SU-DHL-6 (cell line): Measurements from ENCODE around the gene SGIP1.
"Not testable (repeated sequence)": the region's sequence is repeated elsewhere in the genome, so short reads cannot be mapped to it uniquely, and the experiment has no call there.

Experiments
- H2AFZ ChIP-seq: fragments of 200-600 bp; sonication (generic); 2 replicates; pipeline ENCODE4 v1.6.1; 2014; ENCODE audit warnings: low read depth, mild to moderate bottlenecking, moderate library complexity, mixed read lengths, antibody characterized with exemption, low read length; ENCODE audit not compliant: severe bottlenecking
- H3F3A ChIP-seq: fragments of 200-600 bp; shearing (Covaris generic); 2 replicates; pipeline ENCODE4 v1.6.0; 2016; ENCODE audit warnings: antibody characterized with exemption, mild to moderate bottlenecking; ENCODE audit not compliant: insufficient read depth
- H3K27ac ChIP-seq: fragments of 200-600 bp; sonication (generic); 2 replicates; pipeline ENCODE4 v1.5.1; 2016; ENCODE audit warnings: low read depth, mild to moderate bottlenecking, low read length, moderate library complexity, mixed read lengths
- H3K27me3 ChIP-seq: fragments of 200-600 bp; sonication (generic), shearing (Covaris generic); 2 replicates; pipeline ENCODE4 v1.6.0; 2014; ENCODE audit warnings: mild to moderate bottlenecking, low read length
- H3K36me3 ChIP-seq: fragments of 200-600 bp; sonication (generic); 2 replicates; pipeline ENCODE4 v1.6.1; 2014; ENCODE audit warnings: mild to moderate bottlenecking, low read length, mixed read lengths
- H3K4me2 ChIP-seq: fragments of 300-600, 200-600 bp; shearing (Covaris generic), sonication (generic); 2 replicates; pipeline ENCODE4 v1.6.0; 2014; ENCODE audit warnings: low read length, low read depth, mild to moderate bottlenecking; ENCODE audit not compliant: poor library complexity, severe bottlenecking
- H3K4me3 ChIP-seq: fragments of 200-600 bp; sonication (generic); 2 replicates; pipeline ENCODE4 v1.5.1; 2014; ENCODE audit warnings: antibody characterized with exemption, low read length, mild to moderate bottlenecking, mixed read lengths; ENCODE audit not compliant: insufficient read depth, poor library complexity, severe bottlenecking
- H3K79me2 ChIP-seq: fragments of 200-600 bp; sonication (generic); 2 replicates; pipeline ENCODE4 v1.6.1; 2014; ENCODE audit warnings: mild to moderate bottlenecking, low read length, moderate library complexity; ENCODE audit not compliant: insufficient read depth
- H3K9ac ChIP-seq: fragments of 200-600 bp; sonication (generic); 2 replicates; pipeline ENCODE4 v1.7.0; 2014; ENCODE audit warnings: mild to moderate bottlenecking, low read length
- H3K9me2 ChIP-seq: fragments of 200-600 bp; sonication (generic); replicated peaks from 2 replicates; pipeline ENCODE4 v1.6.1; 2014; ENCODE audit warnings: low read length; ENCODE audit not compliant: insufficient read depth
- H3K9me3 ChIP-seq: fragments of 200-600 bp; sonication (generic); 2 replicates; pipeline ENCODE4 v1.6.1; 2014; ENCODE audit warnings: low read length, mixed read lengths; ENCODE audit not compliant: insufficient read depth
- H4K20me1 ChIP-seq: fragments of 200-600 bp; sonication (generic); 2 replicates; pipeline ENCODE4 v1.6.1; 2014; ENCODE audit warnings: low read depth, mild to moderate bottlenecking, antibody characterized with exemption, low read length, moderate library complexity, mixed read lengths
- CTCF ChIP-seq: fragments of 200-600 bp; sonication (generic); IDR thresholded peaks from one replicate; pipeline ENCODE4 v1.5.1; 2017; ENCODE audit warnings: antibody characterized with exemption, mild to moderate bottlenecking, low read length, moderate library complexity; ENCODE audit not compliant: insufficient read depth, poor library complexity, severe bottlenecking
- EZH2phosphoT487 ChIP-seq: fragments of 200-600 bp; sonication (generic), shearing (Covaris generic); conservative IDR thresholded peaks from 2 replicates; pipeline ENCODE4 v1.6.1; 2018; ENCODE audit warnings: mild to moderate bottlenecking, antibody characterized with exemption, low read length, moderate library complexity, mixed read lengths

The SGIP1 gene

GRCh38 chr1:66732407-66733166 lies 198.6 kb downstream of the SGIP1 start:
- H3K9me3 ChIP-seq = no peaks in the 10 kb centered on the region
- no peak overlapping the region for H3K27ac ChIP-seq
- TF ChIP-seq EZH2phosphoT487 (no peak), CTCF (no peak)
- H4K20me1 ChIP-seq = no peaks in the 10 kb centered on the region
- H3K9ac ChIP-seq = no peak overlapping the region
- no peak overlapping the region for H3K4me3 ChIP-seq
- no peaks in the 10 kb centered on the region for H3K27me3 ChIP-seq
- no peaks in the 10 kb centered on the region for H3K79me2 ChIP-seq
- H3K9me2 ChIP-seq = no peaks in the 10 kb centered on the region
- no peaks in the 10 kb centered on the region for H3K36me3 ChIP-seq
- no peak overlapping the region for H2AFZ ChIP-seq
- no peak overlapping the region for H3K4me2 ChIP-seq
- no peaks in the 10 kb centered on the region for H3F3A ChIP-seq

GRCh38 chr1:66733348-66734017 lies 199.5 kb downstream of the SGIP1 start:
- Histone ChIP-seq H3K36me3 (no peaks in the 10 kb centered on the region), H3K4me3 (no peak overlapping the region), H3F3A (no peaks in the 10 kb centered on the region), H3K27ac (no peak overlapping the region), H3K9me3 (no peaks in the 10 kb centered on the region), H3K4me2 (no peak overlapping the region), H2AFZ (no peak overlapping the region), H3K9me2 (no peaks in the 10 kb centered on the region), H4K20me1 (no peaks in the 10 kb centered on the region), H3K27me3 (no peaks in the 10 kb centered on the region), H3K9ac (no peak overlapping the region), H3K79me2 (no peaks in the 10 kb centered on the region)
- TF ChIP-seq CTCF (no peak), EZH2phosphoT487 (no peak)

- H3K27ac ChIP-seq, H3K4me2 ChIP-seq, H3K27me3 ChIP-seq, H4K20me1 ChIP-seq, H2AFZ ChIP-seq, H3K79me2 ChIP-seq, H3K36me3 ChIP-seq, H3F3A ChIP-seq, H3K9me2 ChIP-seq, H3K9ac ChIP-seq, H3K9me3 ChIP-seq, H3K4me3 ChIP-seq: not testable (repeated sequence)
Measured at GRCh38 chr1:66734531-66734930, 200.6 kb downstream of the SGIP1 start.

DNA sequence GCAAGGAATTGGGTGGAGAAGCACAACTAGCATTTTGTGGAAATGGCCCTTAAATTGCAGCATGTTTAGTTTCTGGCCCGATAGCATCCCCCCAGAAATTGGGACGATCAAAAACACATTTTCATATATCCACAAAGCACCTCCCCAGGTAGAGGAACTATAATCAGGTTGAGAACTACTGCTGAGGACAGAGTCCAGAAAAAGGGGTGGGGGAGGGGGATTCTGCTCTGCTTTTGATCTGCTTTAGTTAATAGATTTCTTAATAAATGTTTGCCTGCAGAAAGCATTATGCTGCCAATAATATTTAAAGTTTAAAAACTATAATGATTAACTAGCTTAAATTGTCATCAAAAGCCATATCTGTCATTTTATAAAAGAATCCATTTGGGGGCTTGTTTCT lies 203.9 kb downstream of the SGIP1 start:
- no peak overlapping the region for H2AFZ ChIP-seq

More for the DNA sequence above, 203.9 kb downstream of the SGIP1 start:
- Histone ChIP-seq H4K20me1 (no peaks in the 10 kb centered on the region), H3K4me3 (no peak overlapping the region), H3K9me3 (no peaks in the 10 kb centered on the region), H3K27me3 (no peaks in the 10 kb centered on the region), H3K27ac (no peak overlapping the region), H3K4me2 (no peak overlapping the region), H3K9ac (no peak overlapping the region), H3K79me2 (no peaks in the 10 kb centered on the region), H3F3A (no peaks in the 10 kb centered on the region), H3K36me3 (no peaks in the 10 kb centered on the region), H3K9me2 (no peaks in the 10 kb centered on the region)
- TF ChIP-seq CTCF = no peak
- TF ChIP-seq EZH2phosphoT487 = no peak
